Measurements from ENCODE around the gene KSR1. TPM values are rescaled to one million over a fixed set of nuclear protein-coding genes. Genes with fewer than 3 reads are reported as not detected.
"Not testable (repeated sequence)": the region's sequence is repeated elsewhere in the genome, so short reads cannot be mapped to it uniquely, and the experiment has no call there.

KSR1 gene
- total RNA-seq, 1 experiment from 2014 or later: 88.9 TPM

DNA sequence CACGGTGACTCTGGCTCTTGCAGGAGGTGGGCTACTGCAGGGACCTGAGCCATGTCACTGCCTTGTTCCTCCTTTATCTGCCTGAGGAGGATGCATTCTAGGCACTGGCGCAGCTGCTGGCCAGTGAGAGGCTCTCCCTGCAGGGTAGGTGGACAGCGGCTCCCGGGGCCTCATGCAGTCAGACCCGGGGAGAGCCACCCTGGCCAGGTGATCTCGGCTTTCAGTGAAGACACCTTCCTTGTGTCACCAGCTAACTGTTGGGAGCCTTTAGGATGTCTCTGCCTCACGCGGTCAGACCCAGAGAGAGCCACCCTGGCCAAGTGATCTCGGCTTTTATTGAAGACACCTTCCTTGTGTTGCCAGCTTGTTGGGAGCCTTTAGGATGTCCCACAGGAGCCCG is 31.7 kb upstream of the KSR1 start:
- no TSS peak for BruUV-seq (replicated peaks)
- DNase-seq: no peak
- no peak overlapping the region for H3K4me3 Mint-ChIP-seq (ENCODE audit: unreplicated experiment)
- H3K36me3 ChIP-seq (ENCODE audit: control insufficient read depth, insufficient read depth, low read length): no peaks in the 10 kb centered on the region
- H3K27me3 Mint-ChIP-seq (ENCODE audit: insufficient read depth, unreplicated experiment): peaks cover 5% of the 10 kb centered on the region
- H3K36me3 Mint-ChIP-seq (ENCODE audit: insufficient read depth, unreplicated experiment): no peaks in the 10 kb centered on the region
- intact Hi-C loops (cut with micrococcal nuclease; ENCODE audit: unreplicated experiment): no loop called here
- H3K9me3 Mint-ChIP-seq (ENCODE audit: unreplicated experiment): no peaks in the 10 kb centered on the region
- H3K27me3 ChIP-seq (replicated peaks; ENCODE audit: control insufficient read depth, insufficient read depth, low read length): no peaks in the 10 kb centered on the region
- H3K9me3 ChIP-seq: no peaks in the 10 kb centered on the region
- no peaks in the 10 kb centered on the region for H3K4me1 ChIP-seq
- no peak for TF ChIP-seq CTCF (IDR thresholded peaks at IDR 0.05; ENCODE audit: insufficient read depth in 1 of 2, low read depth in 1 of 2, low read length in 1 of 2, severe bottlenecking in 1 of 2, unreplicated experiment in 1 of 2)
- no peaks in the 10 kb centered on the region for H3K4me1 Mint-ChIP-seq (ENCODE audit: low read depth, unreplicated experiment)
- H3K27ac Mint-ChIP-seq (ENCODE audit: unreplicated experiment): no peak overlapping the region
- ChIA-PET POLR2A (no interaction called here), CTCF (no interaction called here)
- no peak overlapping the region for H3K4me3 ChIP-seq (ENCODE audit: low read depth, low read length)

GRCh38 chr17:27424941-27425340 is 31.3 kb upstream of the KSR1 start:
- intact Hi-C loops (cut with micrococcal nuclease; ENCODE audit: unreplicated experiment): no loop called here
- no peak for DNase-seq
- Mint-ChIP-seq H3K9me3 (ENCODE audit: unreplicated experiment) (no peaks in the 10 kb centered on the region), H3K4me1 (ENCODE audit: low read depth, unreplicated experiment) (no peaks in the 10 kb centered on the region), H3K4me3 (ENCODE audit: unreplicated experiment) (no peak overlapping the region), H3K27ac (ENCODE audit: unreplicated experiment) (no peak overlapping the region), H3K27me3 (ENCODE audit: insufficient read depth, unreplicated experiment) (peaks cover 5% of the 10 kb centered on the region), H3K36me3 (ENCODE audit: insufficient read depth, unreplicated experiment) (no peaks in the 10 kb centered on the region)
- Histone ChIP-seq H3K9me3 (no peaks in the 10 kb centered on the region), H3K4me1 (no peaks in the 10 kb centered on the region), H3K4me3 (ENCODE audit: low read depth, low read length) (no peak overlapping the region), H3K27me3 (replicated peaks; ENCODE audit: control insufficient read depth, insufficient read depth, low read length) (no peaks in the 10 kb centered on the region), H3K36me3 (ENCODE audit: control insufficient read depth, insufficient read depth, low read length) (no peaks in the 10 kb centered on the region)
- POLR2A ChIA-PET: no interaction called here
- CTCF ChIA-PET: no interaction called here
- no peak for TF ChIP-seq CTCF (IDR thresholded peaks at IDR 0.05; ENCODE audit: insufficient read depth in 1 of 2, low read depth in 1 of 2, low read length in 1 of 2, severe bottlenecking in 1 of 2, unreplicated experiment in 1 of 2)
- no TSS peak for BruUV-seq (replicated peaks)

GRCh38 chr17:27425571-27425970 is 30.7 kb upstream of the KSR1 start:
- H3K27me3 Mint-ChIP-seq (ENCODE audit: insufficient read depth, unreplicated experiment); intact Hi-C loops (cut with micrococcal nuclease; ENCODE audit: unreplicated experiment); POLR2A ChIA-PET; H3K27ac Mint-ChIP-seq (ENCODE audit: unreplicated experiment); BruUV-seq (replicated peaks); H3K9me3 ChIP-seq; H3K4me1 Mint-ChIP-seq (ENCODE audit: low read depth, unreplicated experiment); H3K4me3 ChIP-seq (ENCODE audit: low read depth, low read length); H3K36me3 ChIP-seq (ENCODE audit: control insufficient read depth, insufficient read depth, low read length); DNase-seq; H3K4me1 ChIP-seq; H3K9me3 Mint-ChIP-seq (ENCODE audit: unreplicated experiment); H3K27me3 ChIP-seq (replicated peaks; ENCODE audit: control insufficient read depth, insufficient read depth, low read length); H3K4me3 Mint-ChIP-seq (ENCODE audit: unreplicated experiment); H3K36me3 Mint-ChIP-seq (ENCODE audit: insufficient read depth, unreplicated experiment): not testable (repeated sequence)
- CTCF ChIA-PET: interaction anchor here (0.6 kb wide), 1 partner anchor 317 kb away, joined by 3 read pairs; no protein-coding TSS in a partner anchor

DNA sequence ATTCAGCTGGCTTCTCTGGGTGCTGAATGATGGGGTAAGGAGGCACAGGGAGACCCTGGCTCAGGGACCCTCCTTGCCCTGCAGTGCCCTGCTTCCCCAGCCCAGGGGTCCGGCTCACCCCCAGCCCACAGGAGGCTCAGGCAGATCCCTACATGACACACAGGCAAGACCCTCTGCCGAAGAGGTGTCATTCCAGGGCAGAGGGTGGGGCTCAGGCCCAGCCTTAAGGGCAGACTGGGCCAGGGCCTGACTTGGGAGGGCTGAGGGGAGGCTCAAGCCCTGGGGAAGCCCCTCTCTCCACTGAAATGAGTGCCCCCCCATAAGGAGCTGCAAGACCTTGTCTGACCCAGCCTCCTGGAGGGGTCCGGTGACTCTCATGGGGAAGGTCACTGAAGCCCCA is 30.3 kb upstream of the KSR1 start:
- Mint-ChIP-seq H3K4me1 (ENCODE audit: low read depth, unreplicated experiment) (no peaks in the 10 kb centered on the region), H3K4me3 (ENCODE audit: unreplicated experiment) (no peak overlapping the region), H3K27me3 (ENCODE audit: insufficient read depth, unreplicated experiment) (peaks cover 5% of the 10 kb centered on the region), H3K27ac (ENCODE audit: unreplicated experiment) (no peak overlapping the region), H3K9me3 (ENCODE audit: unreplicated experiment) (no peaks in the 10 kb centered on the region), H3K36me3 (ENCODE audit: insufficient read depth, unreplicated experiment) (no peaks in the 10 kb centered on the region)
- ChIA-PET CTCF (interaction anchor here (0.6 kb wide), 1 partner anchor 317 kb away, joined by 3 read pairs; no protein-coding TSS in a partner anchor), POLR2A (no interaction called here)
- no TSS peak for BruUV-seq (replicated peaks)
- intact Hi-C loops (cut with micrococcal nuclease; ENCODE audit: unreplicated experiment): no loop called here
- Histone ChIP-seq H3K27me3 (replicated peaks; ENCODE audit: control insufficient read depth, insufficient read depth, low read length) (no peaks in the 10 kb centered on the region), H3K9me3 (no peaks in the 10 kb centered on the region), H3K36me3 (ENCODE audit: control insufficient read depth, insufficient read depth, low read length) (no peaks in the 10 kb centered on the region), H3K4me3 (ENCODE audit: low read depth, low read length) (no peak overlapping the region), H3K4me1 (no peaks in the 10 kb centered on the region)
- DNase-seq: no peak
- no peak for TF ChIP-seq CTCF (IDR thresholded peaks at IDR 0.05; ENCODE audit: insufficient read depth in 1 of 2, low read depth in 1 of 2, low read length in 1 of 2, severe bottlenecking in 1 of 2, unreplicated experiment in 1 of 2)

GRCh38 chr17:27426471-27426870 is 29.8 kb upstream of the KSR1 start:
- DNase-seq; H3K4me3 ChIP-seq (ENCODE audit: low read depth, low read length); BruUV-seq (replicated peaks); H3K36me3 ChIP-seq (ENCODE audit: control insufficient read depth, insufficient read depth, low read length); POLR2A ChIA-PET; H3K9me3 ChIP-seq; H3K4me3 Mint-ChIP-seq (ENCODE audit: unreplicated experiment); H3K36me3 Mint-ChIP-seq (ENCODE audit: insufficient read depth, unreplicated experiment); H3K27me3 ChIP-seq (replicated peaks; ENCODE audit: control insufficient read depth, insufficient read depth, low read length); H3K27me3 Mint-ChIP-seq (ENCODE audit: insufficient read depth, unreplicated experiment); H3K9me3 Mint-ChIP-seq (ENCODE audit: unreplicated experiment); H3K4me1 ChIP-seq; H3K27ac Mint-ChIP-seq (ENCODE audit: unreplicated experiment); intact Hi-C loops (cut with micrococcal nuclease; ENCODE audit: unreplicated experiment); CTCF ChIA-PET; H3K4me1 Mint-ChIP-seq (ENCODE audit: low read depth, unreplicated experiment): not testable (repeated sequence)

All from Caco-2 (cell line).